ENCODE results near the gene SORBS2. TPM values are rescaled to one million over a fixed set of nuclear protein-coding genes. Genes with fewer than 3 reads are reported as not detected.

The SORBS2 gene
- polyA plus RNA-seq, 1 donor from 2014 or later = 46.0 TPM

- Histone ChIP-seq H4K20me1 (ENCODE audit: insufficient read depth) (no peaks in the 10 kb centered on the region), H3K79me2 (replicated peaks; ENCODE audit: insufficient read depth, low read length) (peaks cover 5% of the 10 kb centered on the region)
These were observed 53.2 kb downstream of the SORBS2 start for GRCh38 chr4:185758807-185759206.

DNA sequence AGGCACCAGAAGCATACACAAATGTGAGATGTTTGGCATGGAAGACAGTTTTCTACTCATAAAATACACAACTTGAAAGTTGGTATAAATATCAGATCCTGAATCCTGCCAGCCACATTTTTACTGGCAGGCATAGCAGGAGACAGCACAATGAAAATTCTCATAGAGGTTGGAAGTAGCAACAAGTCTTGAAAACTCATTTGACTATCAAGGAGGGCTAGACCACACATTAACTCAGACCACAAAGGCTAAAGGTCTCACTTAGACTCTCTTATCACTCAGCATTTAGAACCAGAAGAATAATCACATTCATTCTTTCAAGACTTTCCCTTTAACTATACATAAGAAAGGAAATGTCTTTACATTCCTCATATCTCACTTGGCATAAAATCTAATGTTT, 56.5 kb downstream of the SORBS2 start:
- peaks cover 9% of the 10 kb centered on the region for H3K79me2 ChIP-seq (replicated peaks; ENCODE audit: insufficient read depth, low read length)
- no peaks in the 10 kb centered on the region for H4K20me1 ChIP-seq (ENCODE audit: insufficient read depth)
- H3F3A ChIP-seq (ENCODE audit: insufficient read depth, low read length, poor library complexity, severe bottlenecking) = no peaks in the 10 kb centered on the region
- no peaks in the 10 kb centered on the region for H3K9me2 ChIP-seq (ENCODE audit: insufficient read depth, low read length)
- H3K9ac ChIP-seq (ENCODE audit: low read length) = no peak overlapping the region
- H2AFZ ChIP-seq (ENCODE audit: low read depth, low read length) = no peak overlapping the region
- H3K27me3 ChIP-seq (ENCODE audit: insufficient read depth, low read depth, low read length) = no peaks in the 10 kb centered on the region
- no peak overlapping the region for H3K4me2 ChIP-seq (ENCODE audit: low read length)
- H3K27ac ChIP-seq (ENCODE audit: low read length) = no peak overlapping the region
- no peaks in the 10 kb centered on the region for H3K36me3 ChIP-seq (ENCODE audit: insufficient read depth, low read length)
- H3K9me3 ChIP-seq (ENCODE audit: low read length) = no peaks in the 10 kb centered on the region
- H3K4me3 ChIP-seq (ENCODE audit: low read length) = no peak overlapping the region
- TF ChIP-seq EZH2 (IDR thresholded peaks at IDR 0.05; ENCODE audit: borderline replicate concordance, insufficient read depth, low read length, poor library complexity, severe bottlenecking) (no peak), RAD21 (conservative IDR thresholded peaks at IDR 0.05) (no peak), POLR2AphosphoS5 (IDR thresholded peaks at IDR 0.05) (no peak), TAF1 (IDR thresholded peaks at IDR 0.05; ENCODE audit: low read depth) (no peak), MXI1 (conservative IDR thresholded peaks at IDR 0.05; ENCODE audit: poor library complexity, severe bottlenecking) (no peak), REST (IDR thresholded peaks at IDR 0.05; ENCODE audit: borderline replicate concordance) (no peak), EP300 (conservative IDR thresholded peaks at IDR 0.05; ENCODE audit: poor library complexity, severe bottlenecking) (no peak)
- TF ChIP-seq, protein P1, sequence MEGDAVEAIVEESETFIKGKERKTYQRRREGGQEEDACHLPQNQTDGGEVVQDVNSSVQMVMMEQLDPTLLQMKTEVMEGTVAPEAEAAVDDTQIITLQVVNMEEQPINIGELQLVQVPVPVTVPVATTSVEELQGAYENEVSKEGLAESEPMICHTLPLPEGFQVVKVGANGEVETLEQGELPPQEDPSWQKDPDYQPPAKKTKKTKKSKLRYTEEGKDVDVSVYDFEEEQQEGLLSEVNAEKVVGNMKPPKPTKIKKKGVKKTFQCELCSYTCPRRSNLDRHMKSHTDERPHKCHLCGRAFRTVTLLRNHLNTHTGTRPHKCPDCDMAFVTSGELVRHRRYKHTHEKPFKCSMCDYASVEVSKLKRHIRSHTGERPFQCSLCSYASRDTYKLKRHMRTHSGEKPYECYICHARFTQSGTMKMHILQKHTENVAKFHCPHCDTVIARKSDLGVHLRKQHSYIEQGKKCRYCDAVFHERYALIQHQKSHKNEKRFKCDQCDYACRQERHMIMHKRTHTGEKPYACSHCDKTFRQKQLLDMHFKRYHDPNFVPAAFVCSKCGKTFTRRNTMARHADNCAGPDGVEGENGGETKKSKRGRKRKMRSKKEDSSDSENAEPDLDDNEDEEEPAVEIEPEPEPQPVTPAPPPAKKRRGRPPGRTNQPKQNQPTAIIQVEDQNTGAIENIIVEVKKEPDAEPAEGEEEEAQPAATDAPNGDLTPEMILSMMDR (IDR thresholded peaks at IDR 0.05; ENCODE audit: poor library complexity, severe bottlenecking) = no peak

More at GRCh38 chr4:185758807-185759206, 53.2 kb downstream of the SORBS2 start:
- Histone ChIP-seq H2AFZ (ENCODE audit: low read depth, low read length) (no peak overlapping the region), H3K36me3 (ENCODE audit: insufficient read depth, low read length) (no peaks in the 10 kb centered on the region), H3K4me2 (ENCODE audit: low read length) (no peak overlapping the region), H3K9me3 (ENCODE audit: low read length) (no peaks in the 10 kb centered on the region), H3K4me3 (ENCODE audit: low read length) (no peak overlapping the region), H3F3A (ENCODE audit: insufficient read depth, low read length, poor library complexity, severe bottlenecking) (no peaks in the 10 kb centered on the region), H3K9ac (ENCODE audit: low read length) (no peak overlapping the region), H3K27ac (ENCODE audit: low read length) (no peak overlapping the region), H3K9me2 (ENCODE audit: insufficient read depth, low read length) (no peaks in the 10 kb centered on the region), H3K27me3 (ENCODE audit: insufficient read depth, low read depth, low read length) (no peaks in the 10 kb centered on the region)
- TF ChIP-seq SMC3 (conservative IDR thresholded peaks at IDR 0.05; ENCODE audit: poor library complexity) (no peak), REST (IDR thresholded peaks at IDR 0.05; ENCODE audit: borderline replicate concordance) (no peak), TAF1 (IDR thresholded peaks at IDR 0.05; ENCODE audit: low read depth) (no peak), EZH2 (IDR thresholded peaks at IDR 0.05; ENCODE audit: borderline replicate concordance, insufficient read depth, low read length, poor library complexity, severe bottlenecking) (no peak), POLR2AphosphoS5 (IDR thresholded peaks at IDR 0.05) (no peak), EP300 (conservative IDR thresholded peaks at IDR 0.05; ENCODE audit: poor library complexity, severe bottlenecking) (no peak), MXI1 (conservative IDR thresholded peaks at IDR 0.05; ENCODE audit: poor library complexity, severe bottlenecking) (no peak), RAD21 (conservative IDR thresholded peaks at IDR 0.05) (no peak)
- TF ChIP-seq, protein P1 (IDR thresholded peaks at IDR 0.05; ENCODE audit: poor library complexity, severe bottlenecking) = no peak
